GM12878 (cell line): ENCODE data around the gene NAT10. TPM values are rescaled to one million over a fixed set of nuclear protein-coding genes. Genes with fewer than 3 reads are reported as not detected.

Experiments used
- ATAC-seq: fragments of 200-7000 bp; cut with Tn5 transposase; 3 replicates; pipeline ENCODE4 v1.9.1; 2020; ENCODE audit warnings: mild to moderate bottlenecking, moderate library complexity
- BruUV-seq: library from RNA; stranded (reverse); fragments of 400-500 nt; replicated peaks from 2 replicates; lab custom pipeline; 2021; lab: Mats Ljungman, UMichigan
- CTCF ChIA-PET: fragments of 300-600 bp; sonication (Branson Sonifier 250); formaldehyde crosslinking; extraction: SDS; loops from one replicate; lab custom pipeline; 2021; ENCODE audit warnings: inconsistent platforms; lab: Yijun Ruan, JAX
- POLR2A ChIA-PET: fragments of 350-600 bp; formaldehyde crosslinking; extraction: SDS; loops from one replicate; lab custom pipeline; 2021; ENCODE audit warnings: inconsistent platforms; lab: Charles Lee
- RAD21 ChIA-PET: fragments of 300-600 bp; sonication (Branson Sonifier 250); formaldehyde crosslinking; loops from one replicate; lab custom pipeline; 2023; ENCODE audit warnings: antibody characterized with exemption; ENCODE audit not compliant: unreplicated experiment; lab: Charles Lee
- SMC1A ChIA-PET: fragments of 300-600 bp; sonication (Branson Sonifier 250); formaldehyde crosslinking; loops from one replicate; lab custom pipeline; 2023; ENCODE audit not compliant: unreplicated experiment, uncharacterized antibody; lab: Charles Lee
- DNase-seq: peaks from one replicate; pipeline ENCODE4 v3.0.0-alpha.2; 2011; ENCODE audit warnings: low read depth, low spot score
- FAIRE-seq: peaks from 3 replicates; lab custom pipeline; 2011; peaks lifted over from hg19 to GRCh38; lab: Jason Lieb, UNC
- H2AFZ ChIP-seq: 2 replicates; pipeline ENCODE4 v1.6.0; 2011; ENCODE audit warnings: low read depth, low read length, control low read depth; ENCODE audit not compliant: control insufficient read depth
- H3K27ac ChIP-seq: 2 replicates; pipeline ENCODE4 v1.5.1; 2011; ENCODE audit warnings: control low read depth; ENCODE audit not compliant: control insufficient read depth, insufficient read depth
- H3K27me3 ChIP-seq, 2 experiments: replicated peaks in 1 of 2; 2 replicates each; pipeline versions ENCODE4 v1.6.0 to v1.6.1; 2011; ENCODE audit warnings: low read length in 1 of 2; ENCODE audit not compliant: control insufficient read depth in 2 of 2, insufficient read depth in 2 of 2
- H3K36me3 ChIP-seq, 2 experiments: 2 replicates each; pipeline ENCODE4 v1.5.1; 2011; ENCODE audit warnings: low read length in 1 of 2; ENCODE audit not compliant: control insufficient read depth in 2 of 2, insufficient read depth in 2 of 2
- H3K4me1 ChIP-seq: 2 replicates; pipeline ENCODE4 v1.6.1; 2011; ENCODE audit warnings: mild to moderate bottlenecking, low read length, moderate library complexity, mixed read lengths; ENCODE audit not compliant: control insufficient read depth, insufficient read depth
- H3K4me2 ChIP-seq: 2 replicates; pipeline ENCODE4 v1.6.0; 2011; ENCODE audit warnings: control low read depth; ENCODE audit not compliant: control insufficient read depth, insufficient read depth
- H3K4me3 ChIP-seq: fragments of 200-600 bp; sonication (generic); 2 replicates; pipeline ENCODE4 v1.5.1; 2016
- H3K79me2 ChIP-seq: 2 replicates; pipeline ENCODE4 v1.6.0; 2011; ENCODE audit warnings: low read length; ENCODE audit not compliant: control insufficient read depth, insufficient read depth
- H3K9ac ChIP-seq: 2 replicates; pipeline ENCODE4 v1.8.0; 2011; ENCODE audit warnings: low read length, control low read depth, mixed read lengths; ENCODE audit not compliant: control insufficient read depth, insufficient read depth
- H3K9me3 ChIP-seq: replicated peaks from 3 replicates; pipeline ENCODE4 v1.5.1; 2011; ENCODE audit warnings: mild to moderate bottlenecking, low read length; ENCODE audit not compliant: control insufficient read depth, insufficient read depth
- H4K20me1 ChIP-seq: 2 replicates; pipeline ENCODE4 v1.6.0; 2011; ENCODE audit not compliant: control insufficient read depth, insufficient read depth
- WGBS: methylation state at CpG from one replicate; pipeline ENCODE4 v1.1.6; 2016; ENCODE audit warnings: low lambda C conversion rate; ENCODE audit not compliant: insufficient replicate concordance, insufficient coverage; ENCODE audit errors: missing lambda C conversion rate; 5-methylcytosine and 5-hydroxymethylcytosine counted together
- in situ Hi-C: fragments of 300-500 bp; cut with MboI; formaldehyde crosslinking; loops from 9 replicates; pipeline ENCODE4 v1.14.3; 2018; ENCODE audit warnings: mixed read lengths
- intact Hi-C: fragments of 100-400 bp; cut with micrococcal nuclease; formaldehyde crosslinking; loops from one replicate; pipeline ENCODE4 v1.14.2; 2022; ENCODE audit not compliant: unreplicated experiment
- polyA plus RNA-seq, 11 experiments: library from polyadenylated mRNA; depleted of rRNA in 4 of 11; unstranded in 6 of 11; stranded (reverse) in 5 of 11; fragments of >200 nt; fragmentation: Nextera tagmentation in 4 of 11; fragmentation: Illumina TruSeq in 1 of 11; extraction: Ambion mirVana in 4 of 11; extraction: Trizol in 1 of 11; gene quantifications; 1 replicate in 1 of 11; 2 replicates in 10 of 11; pipeline versions ENCODE4 v1.2.1 to v1.2.3, GENCODE V29; 2011 to 2016; ENCODE audit warnings: inconsistent platforms in 2 of 11, missing spikeins in 2 of 11, low read depth in 1 of 11
- total RNA-seq, 4 experiments: library from RNA; depleted of rRNA in 3 of 4; stranded (reverse); fragments of >200 nt in 3 of 4; fragmentation: Illumina TruSeq in 1 of 4; extraction: Trizol in 1 of 4; gene quantifications; 2 replicates each; pipeline versions ENCODE4 v1.2.1 to v1.2.3, GENCODE V29; 2013 to 2021
- TF ChIP-seq, protein P1 (sequence below): fragments of 150-350 bp; IDR thresholded peaks from 2 replicates; pipeline ENCODE4 v1.6.1; 2016; ENCODE audit warnings: low read depth, low read length

The NAT10 gene
- total and polyA plus RNA-seq, 10 of the 15 experiments (the other 5 are each of a cell fraction or from before 2014, with no cell fraction given): 45.1 to 95.5 (median 72.8) TPM

DNA sequence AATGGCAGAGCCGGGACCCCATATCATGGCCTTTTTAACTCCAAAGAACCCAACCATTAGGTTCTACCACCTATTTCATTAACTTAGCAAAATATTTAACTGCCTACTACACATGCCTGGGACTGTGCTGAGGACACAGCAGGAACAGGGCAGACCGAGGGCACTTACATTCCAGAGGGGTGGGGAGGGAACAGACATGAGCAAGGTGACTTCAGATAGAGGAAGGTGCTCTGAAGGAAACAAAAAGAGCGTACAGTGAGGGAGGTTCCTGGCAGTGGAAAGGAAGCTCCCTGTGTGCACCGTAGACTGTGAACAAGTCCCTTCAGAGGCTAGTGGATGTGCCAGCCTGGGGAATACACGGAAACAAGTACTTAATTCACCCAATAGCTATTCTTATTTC, 82.8 kb downstream of the NAT10 start:
- FAIRE-seq: no peak

More for the DNA sequence above, 82.8 kb downstream of the NAT10 start:
- no peak overlapping the region for H2AFZ ChIP-seq
- SMC1A ChIA-PET: interaction anchor here (1.0 to 1.7 kb wide), 5 partner anchors 14 to 168 kb away, joined by 3 to 4 read pairs (median 3); no protein-coding TSS in a partner anchor
- H3K27me3 ChIP-seq: no peaks in the 10 kb centered on the region
- no peaks in the 10 kb centered on the region; a peak in 2 of 4 replicates for H3K36me3 ChIP-seq
- no peaks in the 10 kb centered on the region for H3K4me1 ChIP-seq
- ATAC-seq: no peak
- TF ChIP-seq, protein P1, sequence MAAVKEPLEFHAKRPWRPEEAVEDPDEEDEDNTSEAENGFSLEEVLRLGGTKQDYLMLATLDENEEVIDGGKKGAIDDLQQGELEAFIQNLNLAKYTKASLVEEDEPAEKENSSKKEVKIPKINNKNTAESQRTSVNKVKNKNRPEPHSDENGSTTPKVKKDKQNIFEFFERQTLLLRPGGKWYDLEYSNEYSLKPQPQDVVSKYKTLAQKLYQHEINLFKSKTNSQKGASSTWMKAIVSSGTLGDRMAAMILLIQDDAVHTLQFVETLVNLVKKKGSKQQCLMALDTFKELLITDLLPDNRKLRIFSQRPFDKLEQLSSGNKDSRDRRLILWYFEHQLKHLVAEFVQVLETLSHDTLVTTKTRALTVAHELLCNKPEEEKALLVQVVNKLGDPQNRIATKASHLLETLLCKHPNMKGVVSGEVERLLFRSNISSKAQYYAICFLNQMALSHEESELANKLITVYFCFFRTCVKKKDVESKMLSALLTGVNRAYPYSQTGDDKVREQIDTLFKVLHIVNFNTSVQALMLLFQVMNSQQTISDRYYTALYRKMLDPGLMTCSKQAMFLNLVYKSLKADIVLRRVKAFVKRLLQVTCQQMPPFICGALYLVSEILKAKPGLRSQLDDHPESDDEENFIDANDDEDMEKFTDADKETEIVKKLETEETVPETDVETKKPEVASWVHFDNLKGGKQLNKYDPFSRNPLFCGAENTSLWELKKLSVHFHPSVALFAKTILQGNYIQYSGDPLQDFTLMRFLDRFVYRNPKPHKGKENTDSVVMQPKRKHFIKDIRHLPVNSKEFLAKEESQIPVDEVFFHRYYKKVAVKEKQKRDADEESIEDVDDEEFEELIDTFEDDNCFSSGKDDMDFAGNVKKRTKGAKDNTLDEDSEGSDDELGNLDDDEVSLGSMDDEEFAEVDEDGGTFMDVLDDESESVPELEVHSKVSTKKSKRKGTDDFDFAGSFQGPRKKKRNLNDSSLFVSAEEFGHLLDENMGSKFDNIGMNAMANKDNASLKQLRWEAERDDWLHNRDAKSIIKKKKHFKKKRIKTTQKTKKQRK: no peak
- TF ChIP-seq, all 136 proteins: peak for 0
- no peaks in the 10 kb centered on the region for H3K9me3 ChIP-seq
- in situ Hi-C loops (no loop called here), intact Hi-C loops (no loop called here)
- DNase-seq: no peak
- H3K4me2 ChIP-seq: no peak overlapping the region
- H4K20me1 ChIP-seq: no peaks in the 10 kb centered on the region
- ChIA-PET RAD21 (interaction anchor here (1.0 to 2.0 kb wide), 3 partner anchors 14 to 42 kb away, joined by 3 to 7 read pairs (median 4); no protein-coding TSS in a partner anchor), POLR2A (no interaction called here), CTCF (interaction anchor here (1.1 to 2.8 kb wide), 4 partner anchors 10 to 250 kb away, joined by 4 to 15 read pairs (median 6); partner anchors contain the start of gene ABTB2)
- 80% methylated on average over 5 of the region's 5 CpGs for WGBS
- H3K9ac ChIP-seq: no peak overlapping the region
- no peaks in the 10 kb centered on the region for H3K79me2 ChIP-seq
- H3K27ac ChIP-seq: no peak overlapping the region
- BruUV-seq: no TSS peak
- H3K4me3 ChIP-seq: no peak overlapping the region
